Forelimb muscle (tissue), 1 donor: ENCODE measurements around the gene PITPNC1. TPM values are rescaled to one million over a fixed set of nuclear protein-coding genes. Genes with fewer than 3 reads are reported as not detected.
A peak's percentile ranks its signal among the peaks of the same experiment; 100 is the strongest.
"Not testable (repeated sequence)": the region's sequence is repeated elsewhere in the genome, so short reads cannot be mapped to it uniquely, and the experiment has no call there.

Experiments
- DNase-seq: peaks from one replicate; pipeline ENCODE4 v3.0.0-alpha.2; 2013; ENCODE audit warnings: low read depth
- polyA plus RNA-seq: library from polyadenylated mRNA; unstranded; fragments of 120-200 nt; gene quantifications from one replicate; pipeline ENCODE4 v1.2.1, GENCODE V29; 2013; ENCODE audit not compliant: insufficient read length

Gene PITPNC1
- polyA plus RNA-seq, 1 donor, result 9.4 TPM

DNA sequence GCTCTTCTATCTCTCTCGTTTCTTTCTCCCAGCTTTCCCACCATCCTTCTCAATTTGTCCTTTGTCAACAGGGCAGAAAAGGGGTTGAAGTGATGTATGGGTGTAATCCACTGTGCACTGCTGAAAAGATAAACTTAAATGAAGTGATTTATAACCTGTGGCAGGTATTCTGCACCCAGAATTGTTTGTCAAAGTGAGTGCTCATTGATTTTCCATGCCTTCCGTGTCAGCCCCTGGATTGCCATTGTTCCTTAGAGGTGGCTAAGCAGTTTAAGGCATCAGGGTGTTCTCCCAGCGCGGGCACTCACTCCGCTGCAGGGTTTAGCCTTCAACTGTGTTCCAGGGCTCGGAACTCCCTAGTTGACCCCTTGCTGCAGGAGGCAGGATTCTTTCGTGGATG is 82.9 kb downstream of the PITPNC1 start:
- DNase-seq, result no peak

DNA sequence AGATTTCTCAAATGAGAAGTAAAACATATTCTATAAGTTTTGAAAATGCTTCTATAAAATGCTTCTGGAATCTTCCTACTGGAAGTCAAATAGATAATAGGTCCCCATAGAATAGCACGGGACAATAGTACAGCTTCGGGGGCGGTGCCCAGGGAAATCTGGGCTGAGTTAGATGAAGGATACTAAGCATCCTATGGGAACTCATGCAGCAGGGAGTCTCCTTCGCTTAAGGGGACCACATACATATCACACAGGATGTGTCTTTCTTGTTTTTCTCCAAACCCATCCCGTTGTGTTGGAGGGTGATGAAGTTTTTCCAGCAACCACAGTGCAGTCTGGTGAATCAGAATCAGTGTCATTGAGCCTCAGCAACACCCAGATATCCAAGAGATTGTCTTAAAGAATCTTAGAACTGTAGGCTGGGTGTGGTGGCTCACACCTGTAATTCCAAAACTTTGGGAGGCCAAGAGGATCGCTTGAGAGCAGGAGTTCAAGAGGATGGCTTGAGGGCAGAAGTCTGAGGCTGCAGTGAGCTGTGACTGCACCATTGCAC is 84.2 kb downstream of the PITPNC1 start:
- DNase-seq, result no peak

DNA sequence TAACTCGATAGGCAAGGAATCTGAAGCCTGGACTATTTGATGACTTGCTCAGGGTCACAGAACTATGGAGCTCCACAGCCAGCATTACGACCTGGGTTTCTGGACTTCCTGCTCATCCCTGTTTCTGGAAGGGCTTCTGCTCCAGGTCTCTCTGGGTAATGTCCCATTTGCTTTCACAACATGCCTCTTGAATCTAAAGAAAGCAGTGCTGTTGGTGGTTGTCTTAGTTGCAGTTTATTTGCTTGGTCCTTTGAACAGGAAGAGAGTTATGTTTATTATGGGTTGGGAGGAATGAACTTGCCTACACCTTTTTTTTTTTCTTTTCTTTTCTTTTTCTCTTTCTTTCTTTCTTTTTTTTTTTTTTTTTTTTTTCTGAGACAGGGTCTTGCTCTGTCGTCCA is 84.8 kb downstream of the PITPNC1 start:
- DNase-seq, result no peak

DNA sequence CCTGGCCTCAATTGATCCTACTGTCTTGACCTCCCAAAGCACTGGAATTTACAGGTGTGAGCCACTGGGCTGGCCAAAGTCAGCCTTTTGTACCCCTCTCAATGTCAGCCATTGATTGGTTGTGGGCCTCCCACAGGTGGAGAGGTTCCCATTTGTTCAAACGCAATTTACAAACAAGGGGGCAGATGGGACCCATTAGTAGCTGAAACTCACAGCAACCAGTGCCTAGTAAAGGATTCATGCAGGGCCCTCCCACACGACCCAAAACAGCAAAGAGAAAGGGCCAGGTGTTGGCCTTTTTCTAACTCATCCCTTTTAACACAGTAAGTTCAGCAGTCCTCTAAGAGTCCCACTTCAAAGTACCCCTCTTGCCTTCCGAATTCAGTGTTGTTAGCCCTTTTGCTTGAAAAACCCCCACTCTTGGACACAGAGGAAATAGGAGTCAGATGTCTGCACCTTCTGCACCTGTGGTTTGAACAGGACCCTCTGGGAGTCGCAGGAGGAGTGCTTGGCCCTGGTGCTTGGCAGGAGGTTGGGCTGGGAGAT is 89.2 kb downstream of the PITPNC1 start:
- DNase-seq, result no peak

DNA sequence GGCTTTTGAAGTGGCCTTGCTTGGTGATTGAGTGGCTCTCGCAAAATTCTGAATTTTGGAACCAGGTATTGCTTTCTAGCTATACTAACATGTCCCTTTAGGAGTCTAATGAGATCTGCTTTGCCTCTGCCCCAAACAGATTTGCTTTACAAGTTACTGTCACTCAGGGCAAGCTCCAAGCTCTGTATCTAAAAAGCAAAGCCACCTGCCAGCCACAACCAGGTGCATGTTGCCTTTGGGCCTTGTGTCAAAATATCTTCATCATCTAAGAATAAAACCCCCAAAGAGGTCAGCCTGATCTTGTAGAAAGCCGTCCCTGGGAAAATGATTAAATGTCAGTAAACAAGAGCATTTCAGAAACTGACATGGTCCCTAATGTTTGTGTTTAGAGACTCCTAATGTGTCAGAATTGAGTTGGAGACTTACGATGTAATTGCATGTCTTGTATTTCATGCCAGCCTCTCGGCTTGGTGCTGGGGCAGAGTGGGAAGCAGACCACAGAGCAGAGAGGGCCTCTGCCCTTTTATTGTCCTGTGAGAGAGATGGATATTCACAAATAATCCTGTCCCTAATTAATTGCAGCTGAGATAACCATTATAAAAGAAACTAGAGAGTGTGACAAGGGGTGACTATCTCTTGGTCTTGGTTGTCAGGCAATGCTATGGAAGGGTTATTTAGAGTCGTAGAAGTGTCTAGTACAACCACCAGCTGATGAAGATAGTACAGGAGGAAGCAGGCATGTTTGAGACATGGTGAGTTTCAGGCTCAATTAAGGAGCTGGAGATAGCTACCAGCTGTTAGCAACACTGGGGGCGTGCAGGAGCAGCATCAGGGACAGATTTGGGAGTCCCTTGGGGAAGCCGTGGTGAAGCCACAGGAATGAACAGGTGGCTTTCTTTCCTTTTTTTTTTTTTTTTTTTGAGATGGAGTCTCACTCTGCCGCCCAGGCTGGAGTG is 90.7 kb downstream of the PITPNC1 start:
- DNase-seq, result no peak

DNA sequence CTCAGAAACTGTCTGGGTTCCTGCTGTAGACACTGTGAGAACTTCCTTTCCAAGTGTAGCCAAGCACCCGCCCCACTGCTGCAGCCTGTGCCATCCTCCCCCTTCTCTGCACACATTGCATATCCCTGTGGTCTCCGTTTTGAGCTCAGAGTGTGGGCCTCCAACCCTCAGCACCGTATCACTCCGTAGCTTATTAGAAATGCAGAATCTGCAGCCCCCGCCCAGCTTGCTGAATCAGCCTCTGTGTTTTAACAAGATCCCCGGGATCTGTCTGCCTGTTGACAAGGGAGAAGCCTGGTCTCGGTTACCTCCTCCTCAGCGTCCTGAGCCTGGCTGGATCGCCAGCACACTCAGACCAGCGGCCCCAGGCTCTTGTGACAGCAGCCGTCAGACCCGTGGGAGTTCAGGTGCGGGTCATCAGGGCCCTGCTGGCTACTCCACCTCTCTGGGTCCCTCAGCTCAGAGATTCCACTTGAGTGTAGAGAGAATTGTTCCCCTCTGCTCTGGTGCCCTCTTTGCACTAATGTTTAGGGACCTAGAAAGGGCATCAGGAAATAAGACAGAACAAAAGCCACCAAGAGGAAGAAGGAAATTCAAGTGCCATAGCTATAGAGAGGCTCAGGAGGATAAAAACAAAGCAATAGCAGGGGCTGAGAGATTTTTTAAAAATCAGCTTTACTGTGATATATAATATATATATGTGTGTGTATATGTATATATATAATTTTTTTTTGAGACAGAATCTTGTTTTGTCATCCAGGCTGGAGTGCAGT is 92.3 kb downstream of the PITPNC1 start:
- no peak for DNase-seq

DNA sequence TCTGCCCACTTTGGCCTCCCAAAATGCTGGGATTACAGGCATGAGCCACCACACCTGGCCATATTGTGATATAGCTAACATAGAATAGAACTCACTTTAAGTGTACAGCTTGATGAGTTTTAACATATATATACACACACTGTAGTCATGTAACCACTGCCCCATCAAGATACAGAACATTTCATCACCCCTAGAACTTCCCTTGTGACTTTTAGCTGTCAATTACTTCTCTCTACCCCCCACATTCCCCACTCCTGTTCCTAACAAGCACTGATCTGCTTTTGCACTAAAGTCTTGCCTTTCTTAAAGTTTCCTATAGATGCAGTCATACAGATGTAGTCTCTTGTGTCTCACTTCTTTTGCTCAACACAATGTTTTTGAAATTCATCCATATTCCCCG is 93.1 kb downstream of the PITPNC1 start:
- no peak for DNase-seq

DNA sequence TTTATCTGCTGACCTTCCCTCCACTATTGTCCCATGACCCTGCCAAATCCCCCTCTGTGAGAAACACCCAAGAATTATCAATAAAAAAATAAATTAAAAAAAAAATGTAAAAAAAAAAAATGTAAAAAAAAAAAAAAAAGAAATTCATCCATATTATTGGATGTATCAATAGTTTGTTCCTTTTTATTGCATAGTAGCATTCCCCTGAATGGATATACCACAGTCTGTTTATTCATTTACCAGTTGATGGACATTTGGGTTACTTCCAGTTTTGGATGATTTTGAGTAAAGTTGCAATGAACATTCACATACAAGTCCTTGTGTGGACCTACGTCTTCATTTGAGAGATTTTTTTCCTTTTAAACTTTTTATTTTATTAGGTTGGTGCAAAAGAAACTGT is 94.0 kb downstream of the PITPNC1 start:
- no peak for DNase-seq

DNA sequence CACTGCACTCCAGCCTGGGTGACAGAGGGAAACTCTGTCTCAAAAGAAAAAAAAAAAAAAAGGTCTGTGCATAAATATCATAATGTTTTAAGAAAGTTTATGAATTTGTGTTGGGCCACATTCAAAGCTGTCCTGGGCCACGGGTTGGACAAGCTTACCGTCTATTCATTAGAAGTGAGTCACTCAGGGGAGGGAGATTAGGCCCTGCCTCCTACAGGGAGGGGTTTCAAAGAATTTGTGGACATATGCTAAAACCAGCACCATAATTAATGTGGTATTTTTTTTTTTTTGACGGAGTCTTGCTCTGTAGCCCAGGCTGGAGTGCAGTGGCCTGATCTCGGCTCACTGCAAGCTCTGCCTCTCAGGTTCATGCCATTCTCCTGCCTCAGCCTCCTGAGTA is 95.5 kb downstream of the PITPNC1 start:
- DNase-seq, result not testable (repeated sequence)

DNA sequence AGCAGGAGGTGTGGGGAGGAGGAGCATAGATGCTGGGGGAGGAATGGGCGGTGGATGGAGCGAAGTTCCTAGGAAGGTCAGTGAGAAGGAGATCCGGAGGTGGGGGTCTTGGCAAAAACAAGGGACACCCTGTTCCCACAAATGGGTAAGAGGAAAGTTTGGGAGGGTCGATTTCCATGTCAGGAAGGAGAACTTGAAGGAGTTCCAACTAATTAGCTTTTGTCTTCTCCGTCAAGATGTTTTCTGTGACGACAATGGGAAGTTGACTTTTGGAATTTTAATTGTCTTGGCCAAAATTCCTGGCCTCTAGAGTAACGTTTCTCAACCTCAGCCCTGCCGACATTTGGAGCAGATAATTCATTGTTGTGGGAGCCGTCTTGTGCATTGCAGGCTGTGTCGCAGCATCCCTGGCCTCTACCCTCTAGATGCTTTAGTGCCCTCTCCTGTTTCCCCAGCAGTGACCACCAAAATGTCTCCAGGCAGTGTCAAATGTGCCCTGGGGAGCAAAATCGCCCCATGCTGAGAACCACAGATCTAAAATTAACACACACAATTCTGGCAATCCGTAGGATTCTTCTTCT is 97.1 kb downstream of the PITPNC1 start:
- peak; percentile 29 for DNase-seq

DNA sequence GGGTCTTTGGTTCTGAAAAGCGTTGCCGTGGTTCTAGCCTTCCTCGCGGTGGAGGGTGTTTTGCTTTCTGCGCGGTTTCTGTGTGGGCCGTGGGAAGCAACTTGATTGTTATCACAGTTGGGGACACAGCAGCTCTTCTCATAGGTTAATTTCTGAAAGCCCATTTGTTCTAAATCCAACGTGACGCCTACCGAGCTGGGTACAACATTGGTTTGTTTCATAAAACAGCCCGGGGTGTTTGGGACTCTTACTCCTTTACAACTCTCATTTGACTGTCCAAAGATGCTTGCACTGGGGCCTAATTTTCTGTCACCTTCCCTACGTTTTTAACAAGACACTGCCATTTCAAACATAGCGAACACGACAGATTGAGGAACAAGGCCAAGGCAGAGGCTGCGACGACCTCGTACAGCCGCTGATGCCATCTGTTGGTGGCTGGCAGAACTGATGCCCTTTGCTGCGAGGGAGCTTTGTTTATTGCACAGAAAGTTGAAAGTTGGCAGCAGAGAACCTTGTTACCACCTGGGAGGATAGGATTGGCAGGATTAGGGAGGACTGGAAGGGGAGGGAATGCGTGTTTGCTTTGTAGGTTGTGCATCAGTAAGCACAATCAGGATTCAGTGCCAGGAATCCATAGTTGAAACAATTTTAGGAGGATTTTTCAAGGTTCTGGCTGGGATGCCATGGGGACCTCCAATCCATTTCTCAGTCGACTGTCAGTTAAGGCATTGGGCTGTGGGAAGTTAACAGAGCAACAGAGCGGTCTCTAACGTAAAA is 98.3 kb downstream of the PITPNC1 start:
- peak; percentile 36 for DNase-seq

DNA sequence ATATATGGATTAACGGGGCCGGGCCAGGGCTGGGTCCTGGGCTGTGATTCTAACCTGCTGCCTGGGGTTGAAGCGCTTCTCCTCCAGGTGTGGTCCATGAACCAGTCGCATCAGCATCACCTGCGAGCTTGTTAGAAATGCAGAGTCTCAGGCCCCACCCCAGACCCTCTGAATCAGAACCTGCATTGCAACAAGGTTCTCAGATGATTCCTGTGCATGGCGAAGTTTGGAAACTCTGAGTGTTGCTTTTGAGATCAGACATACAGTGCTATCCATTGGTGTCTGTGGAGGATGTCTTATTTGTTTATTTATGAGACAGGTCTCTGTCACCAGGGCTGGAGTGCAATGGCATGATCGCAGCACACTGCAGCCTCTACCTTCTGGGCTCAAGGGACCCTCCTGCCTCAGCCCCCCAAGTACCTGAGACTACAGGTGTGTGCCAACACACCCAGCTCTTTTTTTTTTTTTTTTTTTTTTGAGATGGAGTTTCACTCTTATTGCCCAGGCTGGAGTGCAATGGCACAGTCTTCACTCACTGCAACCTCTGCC is 99.8 kb downstream of the PITPNC1 start:
- no peak for DNase-seq

DNA sequence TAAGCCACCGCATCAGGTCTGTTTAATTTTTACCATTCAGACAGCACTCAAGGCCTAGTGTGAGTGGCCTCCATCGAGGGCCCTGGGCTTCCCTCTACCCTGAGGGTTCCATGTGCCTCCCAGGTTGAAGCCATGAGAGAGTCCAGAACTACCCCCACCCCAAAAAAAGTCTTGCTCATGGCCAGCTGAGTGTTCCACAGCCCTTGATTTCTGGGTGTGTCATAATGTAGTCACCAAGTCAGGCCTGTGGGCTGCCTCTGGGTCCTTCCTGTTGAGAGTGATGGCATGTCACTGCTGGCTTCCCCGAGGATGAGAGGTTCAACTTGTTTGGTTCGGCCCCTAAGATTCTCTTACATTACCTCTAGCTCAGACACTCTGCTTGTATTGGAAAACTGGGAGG is 100.6 kb downstream of the PITPNC1 start:
- DNase-seq, result no peak

DNA sequence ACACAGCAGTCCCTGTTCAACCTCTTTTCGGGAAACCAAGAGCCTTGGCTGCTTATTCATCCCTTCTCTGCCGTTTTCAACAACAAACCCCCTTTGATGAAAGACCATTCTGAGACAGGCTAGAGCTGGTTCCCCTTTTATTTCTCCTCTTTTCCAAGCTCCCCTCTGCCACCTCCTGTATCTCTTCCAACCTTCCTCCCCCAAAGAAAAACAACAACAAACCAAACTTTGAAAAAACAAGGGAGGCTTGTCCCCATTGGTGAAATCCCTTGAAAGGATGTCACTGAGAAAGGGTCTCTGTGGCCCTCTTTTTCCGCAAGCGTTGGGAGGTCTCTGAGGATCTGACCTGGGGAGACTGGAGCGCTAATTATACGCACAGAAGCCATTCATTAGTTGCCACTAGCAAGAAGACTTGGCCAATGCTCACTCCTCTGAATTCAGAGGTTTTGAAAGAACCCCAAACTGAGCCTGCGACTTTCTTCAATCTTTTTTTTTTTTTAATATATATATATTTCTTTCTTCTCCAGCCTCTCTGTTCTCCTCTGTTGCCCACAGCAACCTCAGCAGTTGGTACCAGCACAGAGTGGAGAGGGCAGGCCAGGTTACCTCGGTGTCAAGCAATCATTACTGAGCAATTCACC is 101.4 kb downstream of the PITPNC1 start:
- DNase-seq, result no peak

DNA sequence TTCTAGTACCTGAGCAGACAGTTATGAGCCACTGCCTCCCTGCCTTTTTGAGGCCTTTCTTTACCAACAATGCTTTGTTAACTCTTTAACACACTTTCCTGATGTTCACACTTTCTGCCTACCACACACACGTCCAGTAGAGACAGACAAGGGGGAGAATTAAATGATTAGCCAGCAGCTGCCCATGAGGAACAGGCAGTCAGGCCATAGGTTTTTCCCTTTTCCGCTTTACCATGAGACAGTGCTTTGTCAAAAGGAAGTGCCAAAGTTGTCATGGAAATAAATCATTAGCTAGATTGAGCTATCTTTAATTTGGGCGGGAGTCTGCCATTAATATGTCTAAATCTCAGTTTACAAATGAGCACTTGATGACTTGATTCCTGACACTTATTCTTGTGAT is 102.1 kb downstream of the PITPNC1 start:
- no peak for DNase-seq

DNA sequence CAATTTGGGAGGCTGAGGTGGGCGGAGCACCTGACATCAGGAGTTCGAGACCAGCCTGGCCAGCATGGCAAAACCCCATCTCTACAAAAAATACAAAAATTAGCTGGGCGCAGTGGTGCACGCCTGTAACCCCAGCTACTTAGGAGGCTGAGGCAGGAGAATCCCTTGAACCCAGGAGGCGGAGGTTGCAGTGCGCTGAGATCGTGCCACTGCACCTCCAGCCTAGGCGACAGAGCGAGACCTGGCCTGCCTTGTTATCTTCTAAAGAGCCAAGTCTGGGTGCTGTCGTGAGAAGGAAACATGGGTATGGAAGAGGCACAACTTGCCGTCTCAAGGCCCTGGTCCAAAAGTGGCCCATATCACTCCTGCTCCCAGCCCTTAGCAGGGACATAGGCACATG is 103.9 kb downstream of the PITPNC1 start:
- DNase-seq, result not testable (repeated sequence)

DNA sequence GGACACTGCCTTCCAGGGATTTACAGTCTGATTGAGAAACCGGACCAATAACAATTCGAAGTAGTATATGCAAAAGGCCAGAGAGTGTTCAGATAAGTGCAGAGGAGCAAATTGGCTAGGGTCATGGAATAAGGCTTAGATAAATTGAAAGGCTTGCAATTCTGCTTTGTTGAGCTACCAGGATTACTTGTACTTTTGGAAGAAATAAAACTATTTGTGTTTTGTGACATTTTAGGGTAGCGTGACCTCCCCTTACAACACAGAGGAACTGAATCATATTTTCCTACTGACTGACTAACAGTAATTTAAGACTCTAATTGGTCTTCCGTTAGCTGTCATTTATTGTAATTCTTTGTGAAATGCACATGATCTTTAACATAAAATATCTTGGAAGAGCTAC is 104.7 kb downstream of the PITPNC1 start:
- no peak for DNase-seq

DNA sequence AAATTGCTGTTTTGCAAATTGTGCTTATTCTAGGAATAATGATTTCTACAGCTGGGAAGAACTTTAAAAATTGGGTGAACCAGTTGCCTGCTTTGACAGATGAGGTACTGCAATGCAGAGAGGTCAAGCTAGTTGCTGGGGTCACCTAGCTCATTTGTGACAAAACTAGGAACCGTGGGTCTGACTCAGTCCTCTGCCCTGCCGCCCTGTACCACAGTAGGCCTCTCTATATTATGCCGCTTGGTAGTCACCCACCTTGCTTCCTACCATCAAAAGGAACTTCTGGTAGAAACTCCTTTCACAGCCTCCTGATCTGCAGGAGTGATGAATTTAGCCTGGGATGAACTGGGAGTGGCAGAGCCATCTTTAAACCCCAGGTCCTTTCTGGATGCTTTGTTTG is 105.7 kb downstream of the PITPNC1 start:
- DNase-seq, result no peak

DNA sequence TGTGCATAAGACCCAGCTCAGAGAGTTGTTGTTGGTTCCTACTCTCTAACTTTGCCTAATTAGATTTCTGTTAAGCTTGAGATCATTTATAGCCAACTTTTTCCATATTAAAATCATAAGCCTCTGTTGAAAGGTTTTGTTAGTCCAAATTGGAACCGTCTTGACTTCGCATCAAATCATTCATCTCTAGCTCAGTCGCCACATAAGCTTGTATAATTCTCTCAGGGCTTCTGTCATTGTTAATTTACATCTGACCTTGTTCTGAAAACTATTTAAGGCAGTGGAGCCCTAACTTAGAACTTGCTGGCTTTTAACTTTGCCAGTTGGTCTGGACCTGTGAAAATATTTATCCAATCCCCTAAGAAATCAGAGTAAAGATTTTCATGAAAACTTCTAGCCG is 107.2 kb downstream of the PITPNC1 start:
- no peak for DNase-seq

DNA sequence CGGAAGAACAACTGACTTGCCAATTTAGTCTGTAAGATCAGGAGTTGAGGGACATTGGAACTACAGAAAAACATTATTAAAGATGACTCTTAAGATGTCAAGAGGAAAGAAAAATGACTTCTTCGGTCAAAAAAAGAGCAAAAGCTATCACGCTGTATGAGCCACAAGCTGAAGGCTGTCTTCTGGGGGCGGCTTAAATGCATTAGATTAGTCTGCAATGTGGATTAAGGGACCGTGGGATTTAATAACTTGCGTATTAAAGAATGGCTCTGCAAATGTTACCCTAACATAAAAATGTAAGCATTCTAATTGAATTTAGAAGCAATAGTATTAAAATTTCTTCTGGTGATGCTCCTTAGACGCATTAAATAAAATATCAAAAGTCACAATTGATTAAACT is 108.6 kb downstream of the PITPNC1 start:
- DNase-seq, result no peak
